AG04449 (cell line): ENCODE data around the gene PARVG.

ENCODE experiments used
- CTCF ChIA-PET: fragments of 350-600 bp; formaldehyde crosslinking; extraction: SDS; loops from one replicate; lab custom pipeline; 2021; ENCODE audit warnings: antibody characterized with exemption; lab: Yijun Ruan, JAX
- POLR2A ChIA-PET: fragments of 400-600, 350-600 bp; formaldehyde crosslinking; extraction: SDS; loops from one replicate; lab custom pipeline; 2020; ENCODE audit warnings: antibody characterized with exemption, inconsistent platforms; lab: Yijun Ruan, JAX
- DNase-seq: peaks from one replicate; pipeline ENCODE4 v3.0.0-alpha.2; 2010; ENCODE audit warnings: low read depth, low spot score
- H3K4me3 ChIP-seq: 2 replicates; pipeline ENCODE4 v1.5.1; 2011; ENCODE audit warnings: low read depth, mild to moderate bottlenecking, control low read depth, low read length
- CTCF ChIP-seq: IDR thresholded peaks from one replicate; pipeline ENCODE4 v1.5.1; 2011; ENCODE audit warnings: mild to moderate bottlenecking, moderate library complexity, low read length, control low read depth, inconsistent platforms; ENCODE audit not compliant: insufficient read depth; ENCODE audit errors: missing control alignments

The PARVG gene

GRCh38 chr22:44188986-44189630 is 8.4 kb downstream of the PARVG start:
- POLR2A ChIA-PET = no interaction called here

GRCh38 chr22:44190381-44190976 is 9.8 kb downstream of the PARVG start:
- TF ChIP-seq CTCF = no peak
- CTCF ChIA-PET = no interaction called here

More at GRCh38 chr22:44188986-44189630, 8.4 kb downstream of the PARVG start:
- TF ChIP-seq CTCF = no peak
- CTCF ChIA-PET = no interaction called here
- H3K4me3 ChIP-seq = no peak overlapping the region
- no peak for DNase-seq

GRCh38 chr22:44191036-44191454 is 10.3 kb downstream of the PARVG start:
- DNase-seq = no peak
- H3K4me3 ChIP-seq = no peak overlapping the region
- CTCF ChIA-PET = no interaction called here
- TF ChIP-seq CTCF = no peak
- POLR2A ChIA-PET = no interaction called here

More at GRCh38 chr22:44190381-44190976, 9.8 kb downstream of the PARVG start:
- POLR2A ChIA-PET = no interaction called here
- no peak for DNase-seq
- H3K4me3 ChIP-seq = no peak overlapping the region

- ChIA-PET POLR2A (no interaction called here), CTCF (no interaction called here)
- no peak for DNase-seq
- no peak for TF ChIP-seq CTCF
- no peak overlapping the region for H3K4me3 ChIP-seq
Observed at GRCh38 chr22:44192098-44192815, 11.5 kb downstream of the PARVG start.

GRCh38 chr22:44192816-44193534 is 12.2 kb downstream of the PARVG start:
- TF ChIP-seq CTCF = no peak
- no peak for DNase-seq
- no peak overlapping the region for H3K4me3 ChIP-seq
- POLR2A ChIA-PET = no interaction called here
- CTCF ChIA-PET = no interaction called here

- DNase-seq = no peak
- TF ChIP-seq CTCF = no peak
- H3K4me3 ChIP-seq = no peak overlapping the region
- ChIA-PET POLR2A (no interaction called here), CTCF (no interaction called here)
Observed at GRCh38 chr22:44193535-44193891, 12.8 kb downstream of the PARVG start.
